NB4 (cell line): ENCODE results near the gene KMT2C.
"Not testable (repeated sequence)": the region's sequence is repeated elsewhere in the genome, so short reads cannot be mapped to it uniquely, and the experiment has no call there.

Experiments
- CTCF ChIP-seq: IDR thresholded peaks from one replicate; pipeline ENCODE4 v1.5.1; 2012; ENCODE audit warnings: low read depth, low read length
- POLR2A ChIP-seq: IDR thresholded peaks from 2 replicates; pipeline ENCODE4 v1.6.1; 2011; ENCODE audit warnings: mild to moderate bottlenecking; ENCODE audit not compliant: insufficient read length; ENCODE audit errors: extremely low read depth

- TF ChIP-seq CTCF, POLR2A: not testable (repeated sequence)
Measured at GRCh38 chr7:152236306-152236705, 199.5 kb downstream of the KMT2C start.
